PC-9 (cell line): ENCODE data around the gene PDE4C.

Source experiments
- CTCF ChIP-seq: fragments of 200-600 bp; sonication (generic); conservative IDR thresholded peaks from 2 replicates; pipeline ENCODE4 v1.6.1; 2017; ENCODE audit warnings: mixed run types, antibody characterized with exemption, mild to moderate bottlenecking, moderate library complexity
- EZH2 ChIP-seq: fragments of 200-600 bp; sonication (generic); IDR thresholded peaks from 2 replicates; pipeline ENCODE4 v1.8.0; 2017; ENCODE audit warnings: antibody characterized with exemption, low read depth

- TF ChIP-seq CTCF (no peak), EZH2 (no peak)
These were observed 8.1 kb downstream of the PDE4C start for GRCh38 chr19:18218159-18218558.
